Ascending aorta (tissue), 2 donors: ENCODE data around the gene GOLGA7B. TPM values are rescaled to one million over a fixed set of nuclear protein-coding genes. Genes with fewer than 3 reads are reported as not detected.

Experiments used
- DNase-seq, 2 donors: peaks; one replicate each; pipeline ENCODE4 v3.0.0-alpha.2; 2019; ENCODE audit warnings: low spot score in 2 of 2
- H3K27ac ChIP-seq, 2 donors: fragments of 200-600 bp; sonication (generic); one replicate each; pipeline ENCODE4 v1.5.1; 2016 to 2017; ENCODE audit warnings: mild to moderate bottlenecking in 1 of 2
- H3K27me3 ChIP-seq: fragments of 200-600 bp; sonication (generic); one replicate; pipeline ENCODE4 v1.5.1; 2017
- H3K36me3 ChIP-seq, 2 donors: fragments of 200-600 bp; sonication (generic); one replicate each; pipeline ENCODE4 v1.5.1; 2016
- H3K4me1 ChIP-seq, 2 donors: fragments of 200-600 bp; sonication (generic); one replicate each; pipeline ENCODE4 v1.5.1; 2016 to 2017; ENCODE audit warnings: mild to moderate bottlenecking in 1 of 2
- H3K4me3 ChIP-seq, 2 donors: fragments of 200-600 bp; sonication (generic); one replicate each; pipeline ENCODE4 v1.5.1; 2016 to 2017; ENCODE audit warnings: mild to moderate bottlenecking in 1 of 2
- H3K9me3 ChIP-seq, 2 donors: fragments of 200-600 bp; sonication (generic); one replicate each; pipeline ENCODE4 v1.5.1; 2016
- intact Hi-C: fragments of 100-400 bp; cut with DNase I; formaldehyde crosslinking; loops from one replicate; pipeline ENCODE4 v1.15.1; 2023
- total RNA-seq: library from RNA; depleted of rRNA; stranded (reverse); fragments of >200 nt; gene quantifications from one replicate; pipeline ENCODE4 v1.1.0, GENCODE V29; 2016
- TF ChIP-seq, protein P1 (sequence below), 3 experiments: fragments of 200-600 bp in 2 of 3; fragments of 450-650 bp in 1 of 3; sonication (generic) in 2 of 3; IDR thresholded peaks; one replicate each; pipeline ENCODE4 v1.5.1; 2016 to 2019; ENCODE audit warnings: antibody characterized with exemption in 3 of 3, mild to moderate bottlenecking in 1 of 3, moderate library complexity in 1 of 3

GOLGA7B gene
- total RNA-seq, 1 donor from 2014 or later: 0.11 TPM

GRCh38 chr10:97825020-97825760, 24.5 kb upstream of the GOLGA7B start:
- intact Hi-C loops: no loop called here
- DNase-seq: no peak
- TF ChIP-seq, protein P1, sequence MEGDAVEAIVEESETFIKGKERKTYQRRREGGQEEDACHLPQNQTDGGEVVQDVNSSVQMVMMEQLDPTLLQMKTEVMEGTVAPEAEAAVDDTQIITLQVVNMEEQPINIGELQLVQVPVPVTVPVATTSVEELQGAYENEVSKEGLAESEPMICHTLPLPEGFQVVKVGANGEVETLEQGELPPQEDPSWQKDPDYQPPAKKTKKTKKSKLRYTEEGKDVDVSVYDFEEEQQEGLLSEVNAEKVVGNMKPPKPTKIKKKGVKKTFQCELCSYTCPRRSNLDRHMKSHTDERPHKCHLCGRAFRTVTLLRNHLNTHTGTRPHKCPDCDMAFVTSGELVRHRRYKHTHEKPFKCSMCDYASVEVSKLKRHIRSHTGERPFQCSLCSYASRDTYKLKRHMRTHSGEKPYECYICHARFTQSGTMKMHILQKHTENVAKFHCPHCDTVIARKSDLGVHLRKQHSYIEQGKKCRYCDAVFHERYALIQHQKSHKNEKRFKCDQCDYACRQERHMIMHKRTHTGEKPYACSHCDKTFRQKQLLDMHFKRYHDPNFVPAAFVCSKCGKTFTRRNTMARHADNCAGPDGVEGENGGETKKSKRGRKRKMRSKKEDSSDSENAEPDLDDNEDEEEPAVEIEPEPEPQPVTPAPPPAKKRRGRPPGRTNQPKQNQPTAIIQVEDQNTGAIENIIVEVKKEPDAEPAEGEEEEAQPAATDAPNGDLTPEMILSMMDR (IDR thresholded peaks at IDR 0.05): no peak
- no peak overlapping the region for H3K27ac ChIP-seq
- H3K36me3 ChIP-seq: no peaks in the 10 kb centered on the region
- no peaks in the 10 kb centered on the region for H3K9me3 ChIP-seq
- no peaks in the 10 kb centered on the region for H3K27me3 ChIP-seq
- no peak overlapping the region for H3K4me3 ChIP-seq
- peaks cover 8 to 11% of the 10 kb centered on the region in 2 donors for H3K4me1 ChIP-seq

DNA sequence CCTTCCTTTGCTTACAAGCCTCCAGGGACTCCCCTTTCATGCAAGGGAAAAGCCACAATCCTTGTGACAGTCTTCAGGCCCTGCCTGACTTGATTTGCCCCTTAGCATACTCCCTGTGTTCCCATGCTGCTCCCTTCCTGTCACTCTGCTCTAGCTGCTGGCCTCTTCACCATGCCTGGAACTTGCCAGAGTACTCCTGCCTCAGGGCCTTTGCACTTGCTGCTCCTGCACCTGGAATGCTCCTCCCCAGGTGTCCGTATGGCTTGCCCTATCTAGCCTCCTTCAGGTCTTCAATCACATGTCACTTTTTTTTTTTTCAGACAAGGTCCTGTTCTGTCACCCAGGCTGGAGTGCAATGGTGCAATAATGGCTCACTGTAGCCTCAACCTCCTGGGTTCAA, 22.8 kb upstream of the GOLGA7B start:
- Histone ChIP-seq H3K4me1 (peaks cover 8 to 11% of the 10 kb centered on the region in 2 donors), H3K36me3 (no peaks in the 10 kb centered on the region), H3K27ac (no peak overlapping the region), H3K4me3 (no peak overlapping the region), H3K27me3 (no peaks in the 10 kb centered on the region), H3K9me3 (no peaks in the 10 kb centered on the region)
- intact Hi-C loops: no loop called here
- TF ChIP-seq, protein P1 (IDR thresholded peaks at IDR 0.05): no peak
- DNase-seq: no peak

- no peaks in the 10 kb centered on the region for H3K9me3 ChIP-seq
- intact Hi-C loops: no loop called here
- no peak for DNase-seq
- peak overlapping the region; percentile 28 to 56 for H3K27ac ChIP-seq
- no peaks in the 10 kb centered on the region for H3K27me3 ChIP-seq
- H3K36me3 ChIP-seq: no peaks in the 10 kb centered on the region
- TF ChIP-seq, protein P1 (IDR thresholded peaks at IDR 0.05): no peak
- H3K4me3 ChIP-seq: no peak overlapping the region
- H3K4me1 ChIP-seq: peaks cover 8 to 11% of the 10 kb centered on the region in 2 donors
Measured at GRCh38 chr10:97827702-97828291, 21.8 kb upstream of the GOLGA7B start.

DNA sequence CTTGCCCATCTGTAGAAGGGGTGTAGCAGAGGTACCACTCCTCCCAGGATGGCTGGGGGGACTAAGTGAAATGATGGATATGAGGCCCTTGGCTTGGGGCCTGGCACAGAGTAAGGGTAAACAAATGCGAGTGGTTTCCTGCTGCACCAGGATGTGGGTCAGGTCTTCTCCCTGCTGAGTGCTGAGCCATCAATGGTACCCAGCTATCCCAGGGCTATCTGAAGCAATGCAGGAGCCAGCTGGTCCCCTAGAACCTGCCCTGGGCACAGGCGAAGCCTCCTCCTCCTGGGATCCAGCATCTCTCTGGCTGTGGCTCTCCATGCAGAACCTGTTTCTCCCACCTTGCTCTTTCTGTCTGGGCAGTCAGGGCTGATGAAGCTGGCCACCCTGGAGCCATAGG, 20.9 kb upstream of the GOLGA7B start:
- TF ChIP-seq, protein P1 (IDR thresholded peaks at IDR 0.05): no peak
- Histone ChIP-seq H3K36me3 (no peaks in the 10 kb centered on the region), H3K4me3 (no peak overlapping the region), H3K4me1 (peaks cover 8 to 11% of the 10 kb centered on the region in 2 donors), H3K27me3 (no peaks in the 10 kb centered on the region), H3K27ac (peak overlapping the region in 1 of 2 donors; percentile 28), H3K9me3 (no peaks in the 10 kb centered on the region)
- DNase-seq: no peak
- intact Hi-C loops: no loop called here

DNA sequence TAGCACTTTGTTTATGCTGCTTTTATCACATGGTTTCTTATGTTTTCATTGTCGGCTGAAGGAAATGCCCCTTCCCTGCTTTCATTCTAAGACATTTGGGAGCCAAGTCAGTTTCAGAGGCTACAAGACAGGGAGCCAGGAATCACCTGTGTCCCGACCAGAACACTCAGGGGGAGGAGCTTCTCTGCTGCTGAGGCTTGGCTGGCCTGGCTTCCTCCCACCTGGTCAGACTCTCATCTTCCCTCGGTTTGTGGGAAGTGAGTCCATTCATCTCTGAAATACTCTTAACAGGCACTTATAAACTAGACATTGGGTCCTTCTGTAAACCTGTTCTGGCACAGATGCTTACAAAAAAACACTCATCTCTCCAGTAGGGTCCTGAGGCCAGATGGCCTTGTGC, 19.6 kb upstream of the GOLGA7B start:
- no peaks in the 10 kb centered on the region for H3K9me3 ChIP-seq
- intact Hi-C loops: no loop called here
- TF ChIP-seq, protein P1 (IDR thresholded peaks at IDR 0.05): no peak
- H3K27ac ChIP-seq: no peak overlapping the region
- peaks cover 8 to 11% of the 10 kb centered on the region in 2 donors for H3K4me1 ChIP-seq
- H3K27me3 ChIP-seq: no peaks in the 10 kb centered on the region
- no peaks in the 10 kb centered on the region for H3K36me3 ChIP-seq
- no peak for DNase-seq
- no peak overlapping the region for H3K4me3 ChIP-seq
